C4-2B (cell line): Measurements from ENCODE around the gene GALNT8.

Experiments used
- CTCF ChIP-seq: fragments of 450-650 bp; conservative IDR thresholded peaks from 2 replicates; pipeline ENCODE4 v1.5.1; 2017; ENCODE audit warnings: mild to moderate bottlenecking
- ZFX ChIP-seq: fragments of 450-650 bp; IDR thresholded peaks from 2 replicates; pipeline ENCODE4 v1.6.1; 2017

- TF ChIP-seq CTCF (no peak), ZFX (no peak)
These were observed 15.9 kb downstream of the GALNT8 start for GRCh38 chr12:4736091-4736490.
